ENCODE measurements around the gene LPP. TPM values are rescaled to one million over a fixed set of nuclear protein-coding genes. Genes with fewer than 3 reads are reported as not detected.

Gene LPP
- total and polyA plus RNA-seq, 9 of the 15 experiments (the other 6 are each of a cell fraction or from before 2014, with no cell fraction given): 0.07 to 0.18 TPM; not detected in 7

DNA sequence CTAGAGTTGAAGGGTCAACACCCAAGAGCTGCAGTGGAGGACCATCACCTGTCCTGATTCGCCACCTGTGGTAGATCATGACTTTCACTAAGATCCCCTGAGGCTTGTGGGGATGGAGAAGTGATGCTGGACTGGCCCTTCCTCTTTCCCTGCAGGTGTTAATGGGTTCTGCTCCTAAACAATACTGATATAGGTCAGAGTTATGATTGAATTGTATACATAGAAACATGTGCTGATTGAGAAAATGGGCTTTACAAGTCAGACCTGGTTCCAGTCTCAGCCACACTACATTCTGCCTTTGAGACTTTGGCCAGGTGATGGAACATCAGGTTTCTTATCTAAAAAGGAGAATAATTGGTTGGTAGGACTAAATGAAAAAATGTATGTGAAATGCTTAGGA lies 598.9 kb downstream of the LPP start (continued):
- TF ChIP-seq NCOA4 (IDR thresholded peaks at IDR 0.05; ENCODE audit: partially characterized antibody) (no peak), ELF4 (CRISPR knock-in tag; IDR thresholded peaks at IDR 0.05) (no peak), KDM1A (IDR thresholded peaks at IDR 0.05) (no peak)

DNA sequence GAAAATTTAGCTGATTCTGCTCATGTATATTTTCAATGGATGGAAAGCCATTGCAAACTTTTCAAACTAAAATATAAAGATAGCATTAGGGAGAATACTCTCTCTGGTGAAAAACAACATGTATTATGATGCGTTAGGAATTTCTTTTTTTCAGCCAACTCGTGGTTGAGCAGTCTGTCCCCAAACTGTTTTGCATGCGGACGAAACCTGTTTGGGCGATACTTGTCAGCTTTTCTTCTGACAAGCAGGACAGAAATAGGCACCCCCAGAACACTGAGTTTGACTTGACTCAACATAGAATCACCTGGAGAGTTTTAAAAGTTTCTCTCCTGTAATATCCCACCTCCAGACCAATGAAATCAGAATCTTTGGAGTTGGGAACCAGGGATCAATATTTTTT lies 600.3 kb downstream of the LPP start:
- ATAC-seq (no peak), DNase-seq (ENCODE audit: extremely low read depth in 1 of 4, low spot score in 3 of 4) (no peak), FAIRE-seq (no peak)
- Histone ChIP-seq H3K9me1 (ENCODE audit: control insufficient read depth, insufficient read depth, low read length) (no peaks in the 10 kb centered on the region), H3K4me3 (no peak overlapping the region), H3K4me2 (ENCODE audit: insufficient read depth, low read length) (no peak overlapping the region), H3K27ac (ENCODE audit: extremely low read depth, low read depth, low read length) (no peak overlapping the region), H3K79me2 (ENCODE audit: control insufficient read depth, insufficient read depth, low read length) (no peaks in the 10 kb centered on the region), H3K4me1 (replicated peaks in 1 of 2; ENCODE audit: control insufficient read depth in 2 of 2, insufficient read depth in 2 of 2, low read length in 2 of 2) (no peaks in the 10 kb centered on the region), H3K27me3 (ENCODE audit: control insufficient read depth in 2 of 2, insufficient read depth in 2 of 2, low read length in 2 of 2) (no peaks in the 10 kb centered on the region), H2AFZ (ENCODE audit: low read depth, low read length) (no peak overlapping the region), H3K9ac (ENCODE audit: insufficient read depth in 1 of 2, low read depth in 2 of 2, low read length in 2 of 2) (no peak overlapping the region), H3K36me3 (ENCODE audit: control insufficient read depth, insufficient read depth, low read length) (no peaks in the 10 kb centered on the region), H4K20me1 (replicated peaks; ENCODE audit: control insufficient read depth, insufficient read depth, low read length) (no peaks in the 10 kb centered on the region), H3K9me3 (replicated peaks; ENCODE audit: control insufficient read depth, insufficient read depth, low read depth, low read length) (no peaks in the 10 kb centered on the region)
- intact Hi-C loops (cut with micrococcal nuclease) (no loop called here), in situ Hi-C loops (cut with MboI) (no loop called here)
- BruUV-seq (replicated peaks): no TSS peak
- TF ChIP-seq ZNF212 (CRISPR knock-in tag; IDR thresholded peaks at IDR 0.05) (no peak), RBM22 (IDR thresholded peaks at IDR 0.05; ENCODE audit: low read depth, low read length, poor library complexity, severe bottlenecking) (no peak), CHD1 (IDR thresholded peaks at IDR 0.05; ENCODE audit: low read length) (no peak), U2AF1 (optimal IDR thresholded peaks at IDR 0.05; ENCODE audit: low read depth, low read length) (no peak), ARNT (IDR thresholded peaks at IDR 0.05) (no peak), LCOR (CRISPR knock-in tag; IDR thresholded peaks at IDR 0.05) (no peak), POLR2H (tag; IDR thresholded peaks at IDR 0.05; ENCODE audit: low read depth) (no peak), ZNF584 (CRISPR knock-in tag; IDR thresholded peaks at IDR 0.05; ENCODE audit: low read depth) (no peak)
- TF ChIP-seq, protein P1, sequence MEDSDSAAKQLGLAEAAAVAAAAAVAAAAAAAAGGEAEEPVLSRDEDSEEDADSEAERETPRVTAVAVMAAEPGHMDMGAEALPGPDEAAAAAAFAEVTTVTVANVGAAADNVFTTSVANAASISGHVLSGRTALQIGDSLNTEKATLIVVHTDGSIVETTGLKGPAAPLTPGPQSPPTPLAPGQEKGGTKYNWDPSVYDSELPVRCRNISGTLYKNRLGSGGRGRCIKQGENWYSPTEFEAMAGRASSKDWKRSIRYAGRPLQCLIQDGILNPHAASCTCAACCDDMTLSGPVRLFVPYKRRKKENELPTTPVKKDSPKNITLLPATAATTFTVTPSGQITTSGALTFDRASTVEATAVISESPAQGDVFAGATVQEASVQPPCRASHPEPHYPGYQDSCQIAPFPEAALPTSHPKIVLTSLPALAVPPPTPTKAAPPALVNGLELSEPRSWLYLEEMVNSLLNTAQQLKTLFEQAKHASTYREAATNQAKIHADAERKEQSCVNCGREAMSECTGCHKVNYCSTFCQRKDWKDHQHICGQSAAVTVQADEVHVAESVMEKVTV (CRISPR knock-in tag; IDR thresholded peaks at IDR 0.05): no peak
- TF ChIP-seq, protein P2, sequence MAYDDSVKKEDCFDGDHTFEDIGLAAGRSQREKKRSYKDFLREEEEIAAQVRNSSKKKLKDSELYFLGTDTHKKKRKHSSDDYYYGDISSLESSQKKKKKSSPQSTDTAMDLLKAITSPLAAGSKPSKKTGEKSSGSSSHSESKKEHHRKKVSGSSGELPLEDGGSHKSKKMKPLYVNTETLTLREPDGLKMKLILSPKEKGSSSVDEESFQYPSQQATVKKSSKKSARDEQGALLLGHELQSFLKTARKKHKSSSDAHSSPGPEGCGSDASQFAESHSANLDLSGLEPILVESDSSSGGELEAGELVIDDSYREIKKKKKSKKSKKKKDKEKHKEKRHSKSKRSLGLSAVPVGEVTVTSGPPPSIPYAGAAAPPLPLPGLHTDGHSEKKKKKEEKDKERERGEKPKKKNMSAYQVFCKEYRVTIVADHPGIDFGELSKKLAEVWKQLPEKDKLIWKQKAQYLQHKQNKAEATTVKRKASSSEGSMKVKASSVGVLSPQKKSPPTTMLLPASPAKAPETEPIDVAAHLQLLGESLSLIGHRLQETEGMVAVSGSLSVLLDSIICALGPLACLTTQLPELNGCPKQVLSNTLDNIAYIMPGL (CRISPR knock-in tag; IDR thresholded peaks at IDR 0.05): no peak
- WGBS (ENCODE audit: insufficient coverage, low coverage, missing lambda C conversion rate): 1% methylated on average over 5 of the region's 5 CpGs
- ChIA-PET POLR2A (no interaction called here), CTCF (ENCODE audit: low intra/inter-chr PET ratio) (no interaction called here)

Measured in K562 (cell line).